Measurements from ENCODE around the gene RESF1. TPM values are rescaled to one million over a fixed set of nuclear protein-coding genes. Genes with fewer than 3 reads are reported as not detected.

Gene RESF1
- total and polyA plus RNA-seq, 2 donors (not counting 1 experiment from before 2014, with no cell fraction given) = 12.6 to 12.7 TPM

DNA sequence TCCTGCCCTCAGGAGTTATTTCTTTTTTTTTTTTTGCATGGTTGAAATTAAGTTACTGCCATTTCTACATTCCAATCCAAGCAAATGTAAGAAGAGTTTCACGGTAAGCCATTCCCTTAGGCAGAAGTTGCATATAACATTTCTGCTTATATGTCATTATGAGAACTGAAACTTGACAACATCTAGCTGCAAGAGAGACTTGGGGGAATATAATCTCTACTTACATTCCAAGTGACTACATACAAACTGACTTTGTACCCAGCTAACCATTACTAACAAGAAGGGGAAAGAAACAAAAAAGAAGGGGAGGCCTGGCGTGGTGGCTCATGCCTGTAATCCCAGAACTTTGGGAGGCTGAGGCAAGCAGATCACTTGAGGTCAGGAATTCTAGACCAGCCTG, 7.3 kb upstream of the RESF1 start:
- Histone ChIP-seq H3K27me3 (ENCODE audit: control insufficient read depth, insufficient read depth, low read length) (no peaks in the 10 kb centered on the region), H3K9me3 (ENCODE audit: control insufficient read depth, insufficient read depth, low read depth, low read length) (no peaks in the 10 kb centered on the region), H3K4me1 (ENCODE audit: control insufficient read depth, extremely low read depth, insufficient read depth, low read length) (no peaks in the 10 kb centered on the region), H3K4me2 (ENCODE audit: extremely low read depth, insufficient read depth, low read length) (no peak overlapping the region), H3K79me2 (ENCODE audit: control insufficient read depth, insufficient read depth, low read length) (no peaks in the 10 kb centered on the region), H3K27ac (ENCODE audit: insufficient read depth, low read length) (no peak overlapping the region), H3K36me3 (ENCODE audit: control insufficient read depth, insufficient read depth, low read length) (no peaks in the 10 kb centered on the region), H3K9ac (ENCODE audit: insufficient read depth, low read length) (no peak overlapping the region), H3K4me3 (replicated peaks in 1 of 4; ENCODE audit: control extremely low read depth in 1 of 4, insufficient read depth in 1 of 4, low read depth in 3 of 4, low read length in 4 of 4) (no peak overlapping the region), H4K20me1 (ENCODE audit: control insufficient read depth, extremely low read depth, insufficient read depth, low read length) (no peaks in the 10 kb centered on the region), H2AFZ (ENCODE audit: low read length) (no peak overlapping the region)
- no peak for DNase-seq (ENCODE audit: low read depth in 2 of 2)
- no peak for TF ChIP-seq EZH2 (IDR thresholded peaks at IDR 0.05; ENCODE audit: low read length, missing control alignments)
- no peak for TF ChIP-seq CTCF (conservative IDR thresholded peaks at IDR 0.05 in 1 of 2, IDR thresholded peaks at IDR 0.05 in 1 of 2; ENCODE audit: low read depth in 1 of 2, low read length in 2 of 2)

- Histone ChIP-seq H3K79me2 (ENCODE audit: control insufficient read depth, insufficient read depth, low read length) (no peaks in the 10 kb centered on the region), H3K4me1 (ENCODE audit: control insufficient read depth, extremely low read depth, insufficient read depth, low read length) (no peaks in the 10 kb centered on the region)
Observed at GRCh38 chr12:31952418-31952817, 6.8 kb upstream of the RESF1 start.

More at GRCh38 chr12:31952418-31952817, 6.8 kb upstream of the RESF1 start:
- H3K9me3 ChIP-seq (ENCODE audit: control insufficient read depth, insufficient read depth, low read depth, low read length) = no peaks in the 10 kb centered on the region
- no peak for TF ChIP-seq EZH2 (IDR thresholded peaks at IDR 0.05; ENCODE audit: low read length, missing control alignments)
- TF ChIP-seq CTCF (conservative IDR thresholded peaks at IDR 0.05 in 1 of 2, IDR thresholded peaks at IDR 0.05 in 1 of 2; ENCODE audit: low read depth in 1 of 2, low read length in 2 of 2) = no peak
- H3K9ac ChIP-seq (ENCODE audit: insufficient read depth, low read length) = no peak overlapping the region
- H3K4me2 ChIP-seq (ENCODE audit: extremely low read depth, insufficient read depth, low read length) = no peak overlapping the region
- no peak overlapping the region for H2AFZ ChIP-seq (ENCODE audit: low read length)
- H3K36me3 ChIP-seq (ENCODE audit: control insufficient read depth, insufficient read depth, low read length) = no peaks in the 10 kb centered on the region
- H3K27me3 ChIP-seq (ENCODE audit: control insufficient read depth, insufficient read depth, low read length) = no peaks in the 10 kb centered on the region
- H3K27ac ChIP-seq (ENCODE audit: insufficient read depth, low read length) = no peak overlapping the region
- no peak for DNase-seq (ENCODE audit: low read depth in 2 of 2)
- H4K20me1 ChIP-seq (ENCODE audit: control insufficient read depth, extremely low read depth, insufficient read depth, low read length) = no peaks in the 10 kb centered on the region
- H3K4me3 ChIP-seq (replicated peaks in 1 of 4; ENCODE audit: control extremely low read depth in 1 of 4, insufficient read depth in 1 of 4, low read depth in 3 of 4, low read length in 4 of 4) = no peak overlapping the region

Data from fibroblast of lung (primary cell).